ENCODE measurements around the gene USP43. TPM values are rescaled to one million over a fixed set of nuclear protein-coding genes. Genes with fewer than 3 reads are reported as not detected.
A peak's percentile ranks its signal among the peaks of the same experiment; 100 is the strongest.
"Not testable (repeated sequence)": the region's sequence is repeated elsewhere in the genome, so short reads cannot be mapped to it uniquely, and the experiment has no call there.

Gene USP43
- total and polyA plus RNA-seq, 10 of the 15 experiments (the other 5 are each of a cell fraction or from before 2014, with no cell fraction given) = 0.94 TPM; not detected in 9

- H3K4me3 ChIP-seq; in situ Hi-C loops (cut with MboI): not testable (repeated sequence)
Measured at GRCh38 chr17:9604583-9604982, 40.7 kb upstream of the USP43 start.

GRCh38 chr17:9606453-9606852 lies 38.9 kb upstream of the USP43 start:
- H3K27ac ChIP-seq (ENCODE audit: control insufficient read depth, insufficient read depth) = no peak overlapping the region
- H2AFZ ChIP-seq (ENCODE audit: control insufficient read depth, low read depth, low read length) = no peak overlapping the region
- no peaks in the 10 kb centered on the region for H3K79me2 ChIP-seq (ENCODE audit: control insufficient read depth, insufficient read depth, low read length)
- TF ChIP-seq CHD1 (IDR thresholded peaks at IDR 0.05; ENCODE audit: low read depth, low read length) = no peak
- TF ChIP-seq ATF7 (IDR thresholded peaks at IDR 0.05; ENCODE audit: low read depth) = peak; percentile 52; the same call in 1 of the 2 replicates
- no peak for ATAC-seq
- no peaks in the 10 kb centered on the region for H3K4me1 ChIP-seq (ENCODE audit: control insufficient read depth, insufficient read depth, low read length)
- POLR2A ChIA-PET = no interaction called here
- no peaks in the 10 kb centered on the region for H4K20me1 ChIP-seq (ENCODE audit: control insufficient read depth, insufficient read depth)
- in situ Hi-C loops (cut with MboI) (no loop called here), intact Hi-C loops (cut with micrococcal nuclease; ENCODE audit: unreplicated experiment) (no loop called here)
- no peak overlapping the region for H3K9ac ChIP-seq (ENCODE audit: control insufficient read depth, insufficient read depth, low read length)
- CTCF ChIA-PET = interaction anchor here (0.6 to 1.3 kb wide), 2 partner anchors 162 to 821 kb away, joined by 3 to 4 read pairs; no protein-coding TSS in a partner anchor
- BruUV-seq (replicated peaks) = no TSS peak
- H3K27me3 ChIP-seq (replicated peaks in 1 of 2; ENCODE audit: control insufficient read depth in 2 of 2, insufficient read depth in 2 of 2, low read length in 1 of 2) = no peaks in the 10 kb centered on the region
- SMC1A ChIA-PET (ENCODE audit: uncharacterized antibody, unreplicated experiment) = no interaction called here
- no peaks in the 10 kb centered on the region for H3K9me3 ChIP-seq (replicated peaks; ENCODE audit: control insufficient read depth, insufficient read depth, low read length)
- no peak for FAIRE-seq
- RAD21 ChIA-PET (ENCODE audit: unreplicated experiment) = no interaction called here
- 31% methylated on average over 6 of the region's 6 CpGs for WGBS (ENCODE audit: insufficient coverage, insufficient replicate concordance, low lambda C conversion rate, missing lambda C conversion rate)
- H3K4me3 ChIP-seq = no peak overlapping the region
- no peak for DNase-seq (ENCODE audit: low read depth, low spot score)
- no peak overlapping the region for H3K4me2 ChIP-seq (ENCODE audit: control insufficient read depth, insufficient read depth)
- no peaks in the 10 kb centered on the region for H3K36me3 ChIP-seq (ENCODE audit: control insufficient read depth in 2 of 2, insufficient read depth in 2 of 2, low read length in 1 of 2)

More at GRCh38 chr17:9604583-9604982, 40.7 kb upstream of the USP43 start:
- H3K79me2 ChIP-seq (ENCODE audit: control insufficient read depth, insufficient read depth, low read length); H4K20me1 ChIP-seq (ENCODE audit: control insufficient read depth, insufficient read depth); DNase-seq (ENCODE audit: low read depth, low spot score); RAD21 ChIA-PET (ENCODE audit: unreplicated experiment); H3K9me3 ChIP-seq (replicated peaks; ENCODE audit: control insufficient read depth, insufficient read depth, low read length); H3K27ac ChIP-seq (ENCODE audit: control insufficient read depth, insufficient read depth); POLR2A ChIA-PET; H3K4me2 ChIP-seq (ENCODE audit: control insufficient read depth, insufficient read depth); ATAC-seq; FAIRE-seq; H3K9ac ChIP-seq (ENCODE audit: control insufficient read depth, insufficient read depth, low read length); H3K4me1 ChIP-seq (ENCODE audit: control insufficient read depth, insufficient read depth, low read length); H3K27me3 ChIP-seq (replicated peaks in 1 of 2; ENCODE audit: control insufficient read depth in 2 of 2, insufficient read depth in 2 of 2, low read length in 1 of 2); intact Hi-C loops (cut with micrococcal nuclease; ENCODE audit: unreplicated experiment); SMC1A ChIA-PET (ENCODE audit: uncharacterized antibody, unreplicated experiment); H2AFZ ChIP-seq (ENCODE audit: control insufficient read depth, low read depth, low read length); H3K36me3 ChIP-seq (ENCODE audit: control insufficient read depth in 2 of 2, insufficient read depth in 2 of 2, low read length in 1 of 2); BruUV-seq (replicated peaks): not testable (repeated sequence)
- 53% methylated on average over 5 of the region's 5 CpGs for WGBS (ENCODE audit: insufficient coverage, insufficient replicate concordance, low lambda C conversion rate, missing lambda C conversion rate)
- CTCF ChIA-PET = interaction anchor here (1.0 to 1.3 kb wide), 2 partner anchors 11 to 27 kb away, joined by 3 read pairs; no protein-coding TSS in a partner anchor

- CTCF ChIA-PET = interaction anchor here (0.6 to 1.3 kb wide), 2 partner anchors 161 to 821 kb away, joined by 3 to 4 read pairs; no protein-coding TSS in a partner anchor
Measured at GRCh38 chr17:9607058-9607457, 38.3 kb upstream of the USP43 start.

More at GRCh38 chr17:9607058-9607457, 38.3 kb upstream of the USP43 start:
- H2AFZ ChIP-seq (ENCODE audit: control insufficient read depth, low read depth, low read length); H3K9me3 ChIP-seq (replicated peaks; ENCODE audit: control insufficient read depth, insufficient read depth, low read length); intact Hi-C loops (cut with micrococcal nuclease; ENCODE audit: unreplicated experiment); H3K4me1 ChIP-seq (ENCODE audit: control insufficient read depth, insufficient read depth, low read length); DNase-seq (ENCODE audit: low read depth, low spot score); H4K20me1 ChIP-seq (ENCODE audit: control insufficient read depth, insufficient read depth); H3K27me3 ChIP-seq (replicated peaks in 1 of 2; ENCODE audit: control insufficient read depth in 2 of 2, insufficient read depth in 2 of 2, low read length in 1 of 2); H3K4me3 ChIP-seq; H3K4me2 ChIP-seq (ENCODE audit: control insufficient read depth, insufficient read depth); SMC1A ChIA-PET (ENCODE audit: uncharacterized antibody, unreplicated experiment); BruUV-seq (replicated peaks); in situ Hi-C loops (cut with MboI); RAD21 ChIA-PET (ENCODE audit: unreplicated experiment); H3K79me2 ChIP-seq (ENCODE audit: control insufficient read depth, insufficient read depth, low read length); FAIRE-seq; H3K9ac ChIP-seq (ENCODE audit: control insufficient read depth, insufficient read depth, low read length); ATAC-seq; H3K36me3 ChIP-seq (ENCODE audit: control insufficient read depth in 2 of 2, insufficient read depth in 2 of 2, low read length in 1 of 2); H3K27ac ChIP-seq (ENCODE audit: control insufficient read depth, insufficient read depth); POLR2A ChIA-PET: not testable (repeated sequence)
- 44% methylated on average over 5 of the region's 5 CpGs for WGBS (ENCODE audit: insufficient coverage, insufficient replicate concordance, low lambda C conversion rate, missing lambda C conversion rate)
